Measurements from ENCODE around the gene ESRRG.

- no peak for TF ChIP-seq CTCF (IDR thresholded peaks at IDR 0.05)
- no peak for TF ChIP-seq POLR2A (IDR thresholded peaks at IDR 0.05)
These were observed 246.9 kb downstream of the ESRRG start for GRCh38 chr1:216476341-216476740.
